Measurements from ENCODE around the gene UPF1.

The UPF1 gene

GRCh38 chr19:18878058-18878797, 46.5 kb downstream of the UPF1 start:
- DNase-seq, result no peak

- DNase-seq, result no peak
These were observed 47.3 kb downstream of the UPF1 start for GRCh38 chr19:18878858-18879578.

DNA sequence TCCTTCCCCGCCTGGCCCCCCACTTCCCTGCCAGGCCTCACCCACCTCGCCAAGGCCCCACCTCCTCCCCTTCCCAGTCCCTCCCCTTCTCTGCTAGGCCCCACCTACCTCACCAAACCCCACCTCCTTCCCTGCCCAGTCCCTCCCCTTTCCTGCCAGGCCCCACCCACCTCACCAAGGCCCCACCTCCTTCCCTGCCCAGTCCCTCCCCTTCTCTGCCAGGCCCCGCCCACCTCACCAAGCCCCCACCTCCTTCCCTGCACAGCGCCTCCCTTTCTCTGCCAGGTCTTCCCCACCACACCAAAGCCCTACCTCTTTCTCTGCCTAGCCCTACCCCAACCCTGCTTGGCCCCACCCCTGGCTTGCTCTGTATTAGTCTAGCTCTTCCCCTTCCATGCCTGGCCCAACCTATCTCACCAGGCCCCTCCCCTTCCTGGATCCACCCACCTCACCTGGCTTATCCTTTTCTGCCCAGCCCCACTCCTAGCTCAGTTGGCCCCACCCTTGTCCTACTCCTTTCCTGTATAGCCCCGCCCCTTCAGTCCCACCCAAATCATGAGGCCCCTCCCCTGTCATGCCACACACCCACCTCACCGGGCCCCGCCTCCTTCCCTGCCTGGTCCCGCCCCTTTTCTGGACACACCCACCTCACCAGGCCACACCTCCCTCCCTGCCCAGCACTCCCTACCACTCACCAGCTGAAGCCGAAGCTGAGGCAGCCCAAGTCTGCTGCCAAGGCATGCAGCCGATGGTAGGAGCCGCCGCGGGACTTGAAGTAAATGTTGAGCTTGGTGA, 48.0 kb downstream of the UPF1 start:
- DNase-seq, result peak; percentile 46

DNA sequence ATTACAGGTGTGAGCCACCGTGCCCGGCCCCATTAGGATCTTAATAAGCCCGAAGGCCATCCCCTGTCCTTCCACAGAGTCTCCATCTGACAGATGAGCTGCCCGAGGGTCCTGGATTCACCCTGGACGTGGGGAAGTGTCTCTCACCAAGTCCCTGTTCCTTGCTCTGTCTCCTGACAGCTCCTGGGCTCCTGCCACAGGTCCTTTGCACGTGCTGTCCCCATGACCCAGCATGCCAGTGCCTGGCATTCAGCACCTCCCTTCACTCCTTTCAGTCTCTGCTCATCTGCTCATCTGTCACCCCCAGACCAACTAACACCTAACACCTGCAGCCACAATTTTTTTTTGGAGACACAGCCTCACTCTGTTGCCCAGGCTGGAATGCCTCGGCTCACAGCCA, 49.7 kb downstream of the UPF1 start:
- DNase-seq, result no peak

DNA sequence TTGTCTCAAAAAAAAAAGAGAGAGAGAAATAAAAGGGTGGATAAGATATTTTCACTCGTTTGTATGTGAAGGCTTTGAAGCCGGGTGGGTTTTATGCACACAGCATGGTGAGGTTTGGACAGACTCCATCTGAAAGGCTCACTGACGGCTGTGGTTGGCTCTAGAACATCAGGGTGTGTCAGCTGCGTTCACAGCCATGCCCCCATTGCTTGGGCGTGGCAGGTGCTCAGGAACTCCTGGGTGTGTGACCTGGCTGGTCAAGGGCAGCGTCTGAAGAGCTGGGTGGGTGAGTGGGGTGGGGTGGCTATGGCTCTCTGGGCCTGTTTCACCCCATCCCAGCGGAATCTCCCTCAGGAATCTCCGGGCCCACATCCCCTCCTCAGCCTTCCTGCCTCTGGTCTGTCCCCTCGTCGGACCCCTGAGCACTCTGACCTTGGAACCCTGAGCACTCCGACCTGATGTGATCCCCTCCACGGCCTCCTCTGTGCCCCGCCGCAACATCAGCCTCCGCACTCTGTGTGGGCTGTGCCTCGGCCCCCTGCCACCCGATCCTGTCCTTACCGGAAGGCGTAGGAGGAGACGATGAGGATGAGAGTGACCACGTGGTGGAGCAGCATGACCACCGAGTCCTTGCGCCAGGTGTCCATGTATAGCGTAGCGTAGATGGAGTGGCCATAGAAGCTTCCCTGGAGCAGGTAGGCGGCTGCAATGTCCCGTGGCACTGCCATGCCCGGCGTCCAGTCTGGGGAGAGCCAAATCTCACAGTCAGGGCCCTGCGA, 52.0 kb downstream of the UPF1 start:
- DNase-seq, result no peak

DNA sequence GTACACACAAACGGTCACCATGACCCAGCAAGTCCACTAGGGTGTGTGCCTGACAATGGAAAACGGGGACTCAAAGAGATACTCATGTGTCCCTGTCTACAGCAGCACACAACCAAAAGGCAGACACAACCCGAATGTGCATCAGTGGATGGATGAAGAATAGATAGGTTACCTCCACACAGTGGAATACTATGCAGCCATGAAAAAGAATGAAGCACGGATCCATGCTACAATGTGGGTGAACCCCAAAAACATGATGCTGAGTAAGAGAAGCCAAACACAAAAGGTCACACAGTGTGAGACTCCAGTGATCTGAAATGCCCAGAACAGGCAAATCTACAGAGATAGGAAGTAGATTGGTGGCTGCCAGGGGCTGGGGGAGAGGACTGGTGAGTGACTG, 55.2 kb downstream of the UPF1 start:
- DNase-seq, result no peak

DNA sequence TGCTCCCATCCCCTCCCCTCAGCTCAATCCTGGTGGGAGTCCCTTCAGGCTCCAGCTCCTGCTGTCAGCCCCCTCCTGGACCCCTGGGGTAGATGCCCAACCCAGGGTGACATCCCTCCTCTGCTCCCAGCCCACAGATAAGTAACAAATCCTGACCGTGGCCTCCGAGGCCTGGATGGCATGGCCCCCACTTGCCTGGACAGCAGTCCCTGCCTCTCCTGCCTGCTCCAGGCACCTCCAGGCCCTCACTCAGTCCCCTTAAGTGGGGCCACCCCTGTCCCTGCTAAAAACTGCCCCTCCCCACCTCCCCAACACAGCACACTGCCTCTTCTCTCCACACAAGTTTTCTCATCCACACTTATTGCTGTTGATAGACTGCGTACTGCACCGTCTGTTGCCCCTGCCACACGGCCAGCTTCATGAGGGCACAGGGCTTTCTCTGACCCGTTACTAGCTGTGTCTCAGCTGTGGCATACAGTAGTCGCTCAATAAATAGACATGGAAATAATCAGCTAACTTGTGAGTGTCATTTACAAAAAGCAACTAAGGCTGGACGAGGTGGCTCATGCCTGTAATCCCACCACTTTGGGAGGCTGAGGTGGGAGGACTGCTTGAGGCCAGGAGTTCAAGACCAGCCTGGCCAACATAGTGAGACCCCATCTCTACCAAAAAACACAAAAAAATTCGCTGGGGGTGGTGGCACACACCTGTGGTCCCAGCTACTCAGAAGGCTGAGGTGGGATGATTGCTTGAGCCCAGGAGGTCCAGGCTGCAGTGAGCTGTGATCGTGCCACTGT, 58.4 kb downstream of the UPF1 start:
- DNase-seq, result no peak

- DNase-seq, result no peak
These were observed 62.0 kb downstream of the UPF1 start for GRCh38 chr19:18893587-18894253.

GRCh38 chr19:18894254-18895037, 62.7 kb downstream of the UPF1 start:
- DNase-seq, result no peak

DNA sequence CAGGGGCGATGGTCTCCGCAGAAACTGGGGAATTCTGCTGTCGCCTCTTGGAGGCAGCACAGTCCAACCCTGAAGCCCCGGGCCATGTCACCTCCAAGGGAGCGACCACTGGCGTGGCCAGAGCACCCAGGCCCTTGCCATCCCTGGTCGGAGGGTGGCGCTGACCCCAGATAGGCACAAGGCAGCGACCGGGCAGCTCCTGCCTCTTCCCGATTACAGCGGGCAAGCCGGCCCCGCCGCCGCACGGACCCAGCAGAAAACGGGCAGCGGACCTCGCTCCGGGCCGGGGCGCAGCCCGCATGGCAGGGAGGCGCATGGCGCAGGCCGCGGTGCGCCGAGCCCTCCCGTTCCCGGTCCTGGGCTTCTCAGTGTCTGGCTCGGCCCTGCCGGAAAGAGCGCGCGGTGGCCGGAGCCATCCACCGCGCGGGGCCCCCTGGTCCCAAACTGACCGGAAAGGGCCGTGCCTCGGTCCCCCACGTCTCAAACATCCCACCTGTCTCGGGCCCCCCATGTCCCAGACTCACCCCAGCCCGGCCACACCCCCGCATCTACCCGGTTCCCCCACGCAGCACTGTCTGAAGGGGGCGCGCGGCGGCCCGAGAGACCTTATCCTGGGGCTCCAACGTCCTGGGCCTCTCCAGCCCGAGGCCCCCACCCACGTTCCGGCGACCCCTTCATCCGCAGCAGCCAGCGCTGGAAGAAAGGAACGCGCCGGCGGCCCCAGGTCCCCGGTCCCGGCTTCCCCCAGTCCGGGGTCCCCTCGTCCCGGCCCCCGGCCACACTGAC, 63.5 kb downstream of the UPF1 start:
- DNase-seq, result no peak

GRCh38 chr19:18895824-18896341, 64.1 kb downstream of the UPF1 start, which contains the start of gene CERS1:
Gene CERS1, minus strand, starts transcription at chr19:18896158. Its CDS starts 86 bp downstream, at chr19:18896072.
- no peak for DNase-seq

GRCh38 chr19:18896421-18896841, 64.7 kb downstream of the UPF1 start:
- DNase-seq, result no peak

- no peak for DNase-seq
These were observed 65.6 kb downstream of the UPF1 start for GRCh38 chr19:18897094-18898029.

- no peak for DNase-seq
These were observed 66.4 kb downstream of the UPF1 start for GRCh38 chr19:18898081-18898606.

DNA sequence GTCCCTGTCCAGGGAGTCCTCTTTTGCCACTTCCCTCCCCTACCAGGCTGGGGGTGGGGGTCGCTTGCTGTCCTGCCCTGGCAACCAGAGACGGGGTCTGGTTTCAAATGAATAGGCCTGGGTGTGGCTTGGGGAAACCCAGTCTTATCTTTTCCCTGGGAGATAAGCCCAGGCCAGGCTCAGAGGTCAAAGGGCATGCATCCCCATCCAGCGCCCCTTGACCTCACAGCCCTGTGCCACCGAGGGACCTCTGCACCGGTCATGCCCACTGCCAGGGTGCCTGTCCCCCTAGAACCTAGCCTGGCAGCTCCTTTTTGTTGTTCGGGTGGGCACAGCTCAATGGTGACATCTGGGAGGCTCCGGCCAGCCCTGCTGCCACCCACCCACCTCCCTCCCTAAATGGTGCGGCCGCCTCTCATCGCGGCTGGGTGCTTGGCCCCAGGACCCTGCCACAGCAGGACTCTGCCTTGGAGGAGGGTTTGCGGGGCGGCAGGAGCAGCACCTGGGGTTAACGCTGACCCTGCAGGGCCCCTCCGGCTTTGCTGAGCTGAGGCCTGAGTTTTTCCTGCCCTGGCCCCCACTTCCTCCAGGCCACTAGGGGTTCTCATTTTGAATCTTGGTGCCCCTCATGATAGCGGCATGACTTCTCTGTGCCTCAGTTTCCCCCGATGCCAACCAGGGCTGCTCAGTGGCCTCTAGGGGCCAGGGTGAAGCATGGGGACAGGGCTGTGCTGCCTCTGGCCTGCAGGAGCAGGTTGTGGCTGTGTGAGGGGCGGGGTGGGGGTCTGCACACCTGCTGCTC, 67.0 kb downstream of the UPF1 start:
- DNase-seq, result no peak

DNA sequence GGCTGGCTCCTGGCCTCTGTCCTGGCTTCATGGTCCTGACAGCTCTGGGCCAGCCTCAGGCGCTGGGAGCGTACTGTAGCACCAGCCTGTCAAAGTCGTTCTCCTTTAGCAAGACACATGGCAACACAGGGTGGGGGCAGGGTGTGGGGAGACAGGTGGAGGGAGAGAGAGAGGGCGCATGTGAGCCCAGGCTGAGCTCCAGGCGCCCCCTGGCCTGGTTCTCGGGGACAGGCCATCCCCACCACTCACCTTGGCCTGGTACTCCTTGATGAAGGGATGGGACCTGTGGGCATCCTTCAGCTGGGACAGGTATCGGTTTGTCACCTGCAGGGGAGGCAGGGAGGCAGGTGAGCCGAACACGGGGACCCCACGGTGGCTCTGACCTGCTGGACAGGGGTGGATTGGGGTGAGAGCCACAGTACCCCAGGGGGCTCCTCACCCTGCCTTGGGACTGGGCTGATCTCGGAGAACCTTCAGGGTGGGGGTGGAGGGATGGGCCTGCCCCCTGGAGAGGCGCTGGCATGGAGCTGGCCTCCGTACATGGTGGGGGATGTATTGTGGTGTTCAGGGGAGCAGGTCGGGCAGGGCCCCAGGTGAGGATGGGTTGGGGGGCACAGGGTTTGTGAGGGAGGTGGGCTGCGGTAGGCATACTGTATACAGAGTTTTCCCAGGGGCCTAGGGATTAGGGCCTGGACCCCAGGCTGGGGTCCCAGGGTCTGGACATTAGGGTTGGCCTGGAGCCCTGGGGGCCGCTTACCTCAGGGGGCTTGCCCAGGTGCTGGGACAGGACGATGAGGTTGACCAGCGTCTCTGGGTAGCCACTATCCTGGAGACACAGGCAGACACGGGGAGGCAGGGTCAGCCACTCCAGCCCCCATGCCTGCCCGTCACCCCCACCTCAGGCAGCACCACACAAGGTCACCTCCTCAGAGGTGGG, 68.1 kb downstream of the UPF1 start:
- DNase-seq, result no peak
